Ovary (tissue), 9 donors: ENCODE measurements around the gene VGLL1. TPM values are rescaled to one million over a fixed set of nuclear protein-coding genes. Genes with fewer than 3 reads are reported as not detected.

Experiments
- DNase-seq, 5 donors: peaks; one replicate each; pipeline ENCODE4 v3.0.0-alpha.2; 2019 to 2020
- H3K27ac ChIP-seq, 2 donors: fragments of 200-600 bp; one replicate each; pipeline versions ENCODE4 v1.5.1 to v1.8.0; 2019 to 2022
- H3K27me3 ChIP-seq: fragments of 200-600 bp; one replicate; pipeline ENCODE4 v1.8.0; 2022
- H3K36me3 ChIP-seq: fragments of 200-600 bp; sonication (generic); one replicate; pipeline ENCODE4 v1.5.1; 2019
- H3K4me1 ChIP-seq: one replicate; pipeline ENCODE4 v1.8.1; 2013; ENCODE audit warnings: mild to moderate bottlenecking, moderate library complexity; ENCODE audit not compliant: insufficient read depth
- H3K4me3 ChIP-seq: fragments of 200-600 bp; sonication (generic); one replicate; pipeline ENCODE4 v1.5.1; 2017
- H3K9me3 ChIP-seq, 2 donors: fragments of 200-600 bp in 1 of 2; sonication (generic) in 1 of 2; one replicate each; pipeline versions ENCODE4 v1.5.1 to v1.8.1; 2013 to 2019; ENCODE audit warnings: mild to moderate bottlenecking in 1 of 2, moderate library complexity in 1 of 2
- CTCF ChIP-seq, 3 donors: fragments of 450-650 bp in 2 of 3; fragments of 200-600 bp in 1 of 3; IDR thresholded peaks; one replicate each; pipeline versions ENCODE4 v1.5.1 to v1.8.0; 2016 to 2022; ENCODE audit warnings: antibody characterized with exemption in 3 of 3, mild to moderate bottlenecking in 1 of 3
- EP300 ChIP-seq: sonication (generic); formaldehyde crosslinking; IDR thresholded peaks from one replicate; pipeline ENCODE4 v1.6.1; 2017; ENCODE audit warnings: antibody characterized with exemption
- POLR2A ChIP-seq: fragments of 450-650 bp; IDR thresholded peaks from one replicate; pipeline ENCODE4 v1.6.1; 2017; ENCODE audit warnings: antibody characterized with exemption, mild to moderate bottlenecking, moderate library complexity
- WGBS, 3 donors: extraction: QIAGEN DNeasy Blood & Tissue Kit in 1 of 3; methylation state at CpG; one replicate each; pipeline versions ENCODE4 v1.1.5 to v1.1.7; 2013 to 2017; 5-methylcytosine and 5-hydroxymethylcytosine counted together
- intact Hi-C, 4 donors: fragments of 100-400 bp; cut with DNase I; formaldehyde crosslinking; loops; one replicate each; pipeline versions ENCODE4 v1.11.0 to v1.15.1; 2022 to 2023
- polyA plus RNA-seq, 2 donors: library from polyadenylated mRNA; stranded (reverse); fragments of 200-250 nt in 1 of 2; fragments of 350-450 nt in 1 of 2; fragmentation: Illumina TruSeq in 1 of 2; extraction: RNeasy Lipid Tissue Mini Kit (QIAGEN cat#74804) in 1 of 2; gene quantifications; one replicate each; pipeline ENCODE4 v1.2.3, GENCODE V29; 2013 to 2014
- total RNA-seq, 7 donors: library from RNA; depleted of rRNA in 2 of 7; stranded (reverse); fragments of >200 nt in 2 of 7; fragmentation: NEBNext Ultra II Directional in 3 of 7; extraction: Animal tissue kit (Norgen Biotek cat#: 25700) in 3 of 7; gene quantifications; one replicate each; pipeline versions ENCODE4 v1.1.0 to v1.2.4, GENCODE V29; 2016 to 2023
- donor health status: DM: no; HTN: no; CAD: no; lungs with moderate emphysema.
- donor health status: DM: no; HTN: no; CAD: no.
- donor health status: Bipolar disorder and iron deficiency.
- donor health status: DM: yes; HTN: yes; CAD: no.
- donor health status: DM: no; HTN: no; CAD: no.
- donor health status: DM: yes; HTN: yes; CAD: no.

VGLL1 gene
- total and polyA plus RNA-seq, 9 donors = 0.36 to 1.6 (median 0.92) TPM; not detected in 6

DNA sequence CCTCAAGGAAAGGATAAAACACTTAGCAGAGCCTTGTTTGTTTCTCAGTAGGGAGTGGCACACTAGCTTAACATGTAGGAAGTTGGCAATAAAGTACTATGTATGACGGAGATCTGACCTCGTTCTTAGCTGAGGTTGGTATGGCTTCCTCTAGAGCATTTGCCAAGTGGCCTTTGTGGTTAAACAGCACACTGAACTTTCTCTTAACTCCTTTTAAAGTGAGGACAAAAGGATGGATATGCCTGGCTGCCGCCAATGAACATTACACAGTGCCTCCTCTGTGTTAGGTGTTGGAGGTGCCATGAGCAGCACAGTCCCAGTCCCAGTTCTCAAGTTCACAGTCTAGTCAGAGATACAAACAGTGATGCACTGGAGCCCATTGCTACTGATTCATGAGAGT, 54.4 kb downstream of the VGLL1 start:
- H3K36me3 ChIP-seq = no peaks in the 10 kb centered on the region
- no peak for DNase-seq
- WGBS, 3 donors = 57 to 64% (median 62%) methylated on average over 3 of the region's 3 CpGs

DNA sequence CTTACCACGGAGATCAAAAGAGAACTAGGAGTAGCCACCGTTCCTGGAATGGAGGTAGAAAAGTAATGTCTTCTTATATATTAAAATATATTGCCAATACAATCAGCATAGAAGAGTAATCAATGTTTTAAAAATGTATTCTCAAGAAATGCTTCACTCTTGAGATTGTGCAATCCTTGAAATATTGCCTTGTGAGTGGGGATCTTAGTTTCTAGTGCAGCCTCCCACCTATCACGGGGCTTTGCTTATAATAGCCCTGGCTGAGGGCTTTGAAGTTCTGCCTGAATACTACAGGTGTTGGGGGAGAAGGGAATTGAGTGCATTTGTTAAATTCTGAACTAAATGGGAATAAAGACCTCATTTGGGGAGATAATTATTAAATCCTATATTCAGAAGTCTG, 55.5 kb downstream of the VGLL1 start:
- TF ChIP-seq EP300 (no peak), CTCF (IDR thresholded peaks at IDR 0.05) (no peak), POLR2A (no peak)
- Histone ChIP-seq H3K4me3 (no peak overlapping the region), H3K27me3 (no peaks in the 10 kb centered on the region), H3K4me1 (no peaks in the 10 kb centered on the region), H3K9me3 (no peaks in the 10 kb centered on the region), H3K36me3 (no peaks in the 10 kb centered on the region), H3K27ac (no peak overlapping the region)
- WGBS, 3 donors = 56 to 59% (median 56%) methylated on average over 3 of the region's 3 CpGs
- intact Hi-C loops = no loop called here
- DNase-seq = no peak

More for the DNA sequence above, 54.4 kb downstream of the VGLL1 start:
- intact Hi-C loops = no loop called here
- no peaks in the 10 kb centered on the region for H3K27me3 ChIP-seq
- H3K9me3 ChIP-seq = no peaks in the 10 kb centered on the region
- H3K4me3 ChIP-seq = no peak overlapping the region
- H3K4me1 ChIP-seq = no peaks in the 10 kb centered on the region
- no peak overlapping the region for H3K27ac ChIP-seq
- TF ChIP-seq CTCF (IDR thresholded peaks at IDR 0.05) (no peak), EP300 (no peak), POLR2A (no peak)

DNA sequence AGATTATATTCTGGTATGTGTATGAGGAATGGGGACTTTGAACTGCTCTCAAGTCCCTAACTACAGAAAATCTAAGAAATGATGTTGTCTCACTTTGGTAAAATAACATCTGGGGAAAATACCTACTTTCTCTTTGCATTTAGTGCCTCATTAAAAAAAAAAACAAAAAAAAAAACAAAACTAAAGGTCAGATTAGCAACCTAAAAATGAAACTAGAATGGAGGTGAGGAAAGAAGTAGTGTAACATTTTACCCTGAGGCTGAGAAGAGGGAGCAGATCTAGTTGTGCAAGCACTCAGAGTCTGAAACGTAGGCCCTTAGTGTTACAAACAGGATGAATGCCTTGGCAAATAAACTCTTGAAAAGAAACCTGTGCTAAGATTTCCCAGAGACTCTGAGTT, 56.0 kb downstream of the VGLL1 start:
- Histone ChIP-seq H3K36me3 (no peaks in the 10 kb centered on the region), H3K27me3 (no peaks in the 10 kb centered on the region), H3K9me3 (no peaks in the 10 kb centered on the region), H3K4me1 (no peaks in the 10 kb centered on the region), H3K27ac (no peak overlapping the region), H3K4me3 (no peak overlapping the region)
- WGBS, 3 donors = 41 to 54% (median 48%) methylated on average over 1 of the region's 1 CpG
- no peak for TF ChIP-seq CTCF (IDR thresholded peaks at IDR 0.05)
- TF ChIP-seq EP300 = no peak
- no peak for TF ChIP-seq POLR2A
- DNase-seq = no peak
- intact Hi-C loops = no loop called here

GRCh38 chrX:136589966-136590365, 58.0 kb downstream of the VGLL1 start:
- DNase-seq = no peak
- intact Hi-C loops = no loop called here
- Histone ChIP-seq H3K36me3 (no peaks in the 10 kb centered on the region), H3K4me3 (no peak overlapping the region), H3K4me1 (no peaks in the 10 kb centered on the region), H3K27me3 (no peaks in the 10 kb centered on the region), H3K27ac (no peak overlapping the region), H3K9me3 (no peaks in the 10 kb centered on the region)
- TF ChIP-seq POLR2A (no peak), CTCF (IDR thresholded peaks at IDR 0.05) (no peak), EP300 (no peak)
- WGBS, 3 donors = 55 to 72% (median 62%) methylated on average over 3 of the region's 3 CpGs

- no peaks in the 10 kb centered on the region for H3K9me3 ChIP-seq
- TF ChIP-seq CTCF (IDR thresholded peaks at IDR 0.05) (no peak), EP300 (no peak), POLR2A (no peak)
- intact Hi-C loops = no loop called here
- WGBS, 3 donors = 78 to 96% (median 82%) methylated on average over 2 of the region's 2 CpGs
- H3K27ac ChIP-seq = no peak overlapping the region
- no peak for DNase-seq
- H3K4me1 ChIP-seq = no peaks in the 10 kb centered on the region
- H3K27me3 ChIP-seq = no peaks in the 10 kb centered on the region
- H3K4me3 ChIP-seq = no peak overlapping the region
- H3K36me3 ChIP-seq = no peaks in the 10 kb centered on the region
Measured at GRCh38 chrX:136597356-136597755, 65.3 kb downstream of the VGLL1 start.
